KBM-7 (cell line): ENCODE data around the gene ZNF768.

Source experiments
- DNase-seq: peaks from one replicate; pipeline ENCODE4 v3.0.0-alpha.2; 2015
- in situ Hi-C: fragments of 300-500 bp; cut with MboI; formaldehyde crosslinking; loops from 2 replicates; pipeline ENCODE4 v1.14.3; 2020; ENCODE audit warnings: low sequenced_read_pairs, low pct_unique_long_range_greater_than_20kb, mixed read lengths

Gene ZNF768

GRCh38 chr16:30526137-30526822 is at the start of gene ZNF768:
ZNF768 (minus strand) TSS chr16:30526566; CDS start chr16:30526413, 153 bp downstream.
- in situ Hi-C loops = no loop called here
- DNase-seq = peak; percentile 51

- in situ Hi-C loops = no loop called here
Observed at GRCh38 chr16:30574678-30575077, 48.3 kb upstream of the ZNF768 start.

GRCh38 chr16:30571445-30572322 is 45.3 kb upstream of the ZNF768 start, which contains the start of gene ZNF688:
ZNF688 (minus strand) TSS chr16:30571714; CDS start chr16:30571629, 85 bp downstream.
- peak; percentile 99 for DNase-seq
- in situ Hi-C loops = no loop called here

More at GRCh38 chr16:30574678-30575077, 48.3 kb upstream of the ZNF768 start:
- no peak for DNase-seq

GRCh38 chr16:30570636-30571444 is 44.5 kb upstream of the ZNF768 start:
- in situ Hi-C loops = no loop called here
- DNase-seq = no peak

- DNase-seq = no peak
- in situ Hi-C loops = no loop called here
Observed at GRCh38 chr16:30569746-30570635, 43.6 kb upstream of the ZNF768 start.

- DNase-seq = no peak
- in situ Hi-C loops = no loop called here
Observed at GRCh38 chr16:30569281-30569680, 42.9 kb upstream of the ZNF768 start.

- peak; percentile 85 for DNase-seq
Observed at GRCh38 chr16:30567991-30568638, 41.7 kb upstream of the ZNF768 start.

GRCh38 chr16:30567160-30567990 is 41.0 kb upstream of the ZNF768 start:
- DNase-seq = no peak
- in situ Hi-C loops = no loop called here

More at GRCh38 chr16:30567991-30568638, 41.7 kb upstream of the ZNF768 start:
- in situ Hi-C loops = no loop called here

GRCh38 chr16:30566531-30566930 is 40.2 kb upstream of the ZNF768 start:
- in situ Hi-C loops = no loop called here

GRCh38 chr16:30565984-30566383 is 39.6 kb upstream of the ZNF768 start:
- in situ Hi-C loops = no loop called here
- no peak for DNase-seq

More at GRCh38 chr16:30566531-30566930, 40.2 kb upstream of the ZNF768 start:
- no peak for DNase-seq

- in situ Hi-C loops = no loop called here
- no peak for DNase-seq
Observed at GRCh38 chr16:30565526-30565925, 39.2 kb upstream of the ZNF768 start.

- in situ Hi-C loops = no loop called here
Observed at GRCh38 chr16:30562021-30562420, 35.7 kb upstream of the ZNF768 start.

GRCh38 chr16:30561089-30561816 is 34.9 kb upstream of the ZNF768 start:
- DNase-seq = peak; percentile 50
- in situ Hi-C loops = no loop called here

More at GRCh38 chr16:30562021-30562420, 35.7 kb upstream of the ZNF768 start:
- no peak for DNase-seq

GRCh38 chr16:30559690-30560089 is 33.3 kb upstream of the ZNF768 start:
- peak; percentile 45 for DNase-seq
- in situ Hi-C loops = no loop called here

- DNase-seq = no peak
- in situ Hi-C loops = no loop called here
Observed at GRCh38 chr16:30558789-30559377, 32.5 kb upstream of the ZNF768 start.
